Right forelimb (tissue), 1 donor: ENCODE data around the gene SULT4A1.

Experiments used
- DNase-seq: peaks from one replicate; pipeline ENCODE4 v3.0.0-alpha.2; 2018

SULT4A1 gene

GRCh38 chr22:43796567-43796966 is 65.7 kb downstream of the SULT4A1 start:
- DNase-seq: no peak

DNA sequence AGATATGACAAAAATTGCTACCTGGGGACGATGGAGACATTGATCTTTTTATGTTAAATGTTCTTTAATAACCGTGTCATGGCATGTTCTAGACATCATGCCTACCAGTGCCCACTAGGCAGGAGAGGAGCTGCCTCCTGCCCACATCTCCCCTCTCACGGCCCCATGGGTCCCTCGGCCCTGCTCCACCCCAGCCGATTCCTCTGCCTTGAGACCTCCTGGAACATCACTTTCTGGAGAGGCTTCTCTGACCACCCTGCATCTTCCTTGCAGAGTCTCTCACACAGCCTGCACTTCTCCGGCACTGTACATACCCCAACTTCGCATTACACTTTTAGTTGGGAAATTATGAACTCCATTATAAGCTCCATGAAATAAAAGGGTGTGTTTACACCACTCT is 67.0 kb downstream of the SULT4A1 start:
- no peak for DNase-seq

DNA sequence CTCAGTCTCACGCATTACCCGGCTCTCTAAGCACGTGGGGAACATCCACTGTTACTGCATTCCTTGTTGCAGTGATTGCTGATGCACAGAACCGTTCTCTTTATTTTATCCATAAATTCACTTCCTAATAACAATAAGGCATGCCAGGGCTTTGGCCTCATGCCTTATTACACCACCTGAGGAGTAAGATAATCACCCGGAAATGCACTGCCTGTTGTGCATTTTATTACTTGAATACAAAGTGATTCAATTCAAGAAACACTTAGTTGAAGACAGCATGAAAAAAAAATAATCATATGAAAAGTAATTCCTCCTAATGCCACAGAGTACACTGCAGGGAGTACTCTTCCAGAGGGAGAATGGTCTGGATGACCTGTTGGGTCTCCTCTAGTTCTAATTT is 69.4 kb downstream of the SULT4A1 start:
- no peak for DNase-seq

DNA sequence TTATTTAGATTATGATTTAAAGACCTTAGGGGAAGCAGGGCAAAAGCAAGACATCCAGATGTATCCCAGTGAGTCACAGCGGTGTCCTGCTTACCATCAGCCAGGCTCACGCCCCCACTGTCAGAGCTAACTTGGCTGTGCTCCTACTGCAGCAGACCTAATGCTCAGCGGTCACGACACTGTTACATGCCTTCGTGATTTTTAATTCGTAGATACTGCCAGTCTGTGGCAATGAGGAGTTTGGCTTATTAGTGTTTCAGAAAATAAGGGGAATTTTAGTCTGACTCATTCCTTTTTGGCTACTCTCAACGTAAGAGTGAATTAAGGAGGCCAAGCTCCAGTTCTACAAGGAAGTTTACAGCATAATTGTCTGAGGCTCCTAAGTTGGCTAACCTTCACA is 72.9 kb downstream of the SULT4A1 start:
- DNase-seq: no peak

DNA sequence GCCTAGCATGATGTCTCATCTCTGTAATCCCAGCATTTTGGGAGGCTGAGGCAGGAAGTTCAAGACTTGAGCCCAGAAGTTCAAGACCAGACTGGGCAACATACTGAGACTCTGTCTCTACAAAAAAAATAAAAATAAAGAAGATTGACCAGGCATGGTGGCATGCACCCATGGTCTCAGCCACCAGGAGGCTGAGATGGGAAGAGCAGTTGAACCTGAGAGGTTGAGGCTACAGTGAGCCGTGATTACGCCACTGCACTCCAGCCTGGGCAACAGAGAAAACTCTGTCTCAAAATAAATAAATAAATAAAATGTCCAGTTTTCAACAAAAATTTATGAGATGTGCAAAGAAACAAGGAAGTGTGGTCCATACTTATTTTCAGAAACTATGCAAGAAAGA is 78.5 kb downstream of the SULT4A1 start:
- no peak for DNase-seq

- no peak for DNase-seq
Observed at GRCh38 chr22:43782448-43782847, 79.9 kb downstream of the SULT4A1 start.

DNA sequence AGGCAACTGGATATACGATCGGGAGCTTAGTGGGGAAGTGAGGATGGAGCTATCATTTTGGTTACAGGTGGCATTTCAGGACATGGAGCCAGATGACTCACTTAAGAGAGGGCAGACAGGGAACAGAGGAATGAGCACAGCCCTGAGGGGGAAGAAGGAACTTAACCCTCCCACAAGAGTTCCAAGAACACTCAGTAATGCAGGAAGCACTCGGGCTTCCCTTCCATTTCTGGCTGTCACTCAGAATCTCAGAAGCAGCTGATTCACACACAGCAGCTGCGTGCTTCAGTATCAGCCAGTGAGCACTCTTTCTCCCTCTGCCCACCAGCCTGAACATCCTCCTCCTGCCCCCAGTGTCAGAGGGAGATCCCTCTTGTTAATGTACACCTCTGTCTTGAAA is 85.0 kb downstream of the SULT4A1 start:
- no peak for DNase-seq

DNA sequence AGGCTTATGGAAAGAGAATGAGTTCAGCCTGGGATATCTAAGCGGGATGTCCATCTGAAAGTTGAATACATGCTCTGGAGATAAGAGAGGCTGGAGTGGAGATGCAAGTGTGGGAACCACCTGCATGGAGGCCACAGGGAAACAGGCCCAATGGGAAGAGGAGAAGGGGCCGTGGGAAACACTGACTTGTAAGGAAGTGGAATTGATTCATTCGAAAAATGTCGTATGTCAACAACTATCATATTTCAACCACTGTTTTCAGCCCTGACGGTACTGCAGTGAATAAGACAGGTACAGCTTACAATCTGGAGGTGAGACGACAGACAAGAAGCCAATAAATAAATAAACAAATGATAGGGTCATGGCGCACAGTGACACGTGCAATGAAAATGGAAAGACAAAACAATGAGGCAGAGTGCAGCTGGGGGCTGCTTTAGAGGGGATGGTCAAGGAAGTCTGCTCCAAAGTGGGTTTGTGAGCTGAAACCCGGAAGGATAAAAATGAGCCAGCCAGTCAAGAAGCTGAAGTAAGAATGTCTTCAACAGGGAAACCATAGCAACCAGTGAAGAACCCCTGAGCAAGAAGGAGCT is 86.1 kb downstream of the SULT4A1 start:
- no peak for DNase-seq
